GM19025 (cell line): Measurements from ENCODE around the gene SSTR3.
"Not testable (repeated sequence)": the region's sequence is repeated elsewhere in the genome, so short reads cannot be mapped to it uniquely, and the experiment has no call there.

ENCODE experiments used
- ATAC-seq: cut with Tn5 transposase; IDR thresholded peaks from one replicate; pipeline ENCODE4 v1.9.1; 2021; ENCODE audit warnings: mild to moderate bottlenecking, low read depth, moderate library complexity; ENCODE audit not compliant: unreplicated experiment

The SSTR3 gene

GRCh38 chr22:37213218-37213855 is 1.1 kb upstream of the SSTR3 start:
- ATAC-seq = no peak

- no peak for ATAC-seq
Measured at GRCh38 chr22:37211866-37212173, 457 bp downstream of the SSTR3 start.

- no peak for ATAC-seq
Measured at GRCh38 chr22:37211075-37211865, 1.0 kb downstream of the SSTR3 start.

- ATAC-seq = no peak
Measured at GRCh38 chr22:37210041-37210803, 2.1 kb downstream of the SSTR3 start.

GRCh38 chr22:37209140-37209845 is 3.0 kb downstream of the SSTR3 start:
- no peak for ATAC-seq

GRCh38 chr22:37208401-37209139 is 3.7 kb downstream of the SSTR3 start:
- no peak for ATAC-seq

GRCh38 chr22:37207981-37208380 is 4.3 kb downstream of the SSTR3 start:
- no peak for ATAC-seq

GRCh38 chr22:37206841-37207821 is 5.1 kb downstream of the SSTR3 start:
- no peak for ATAC-seq

GRCh38 chr22:37206118-37206840 is 6.0 kb downstream of the SSTR3 start:
- ATAC-seq = no peak

GRCh38 chr22:37205046-37205445 is 7.2 kb downstream of the SSTR3 start:
- no peak for ATAC-seq

GRCh38 chr22:37204045-37204655 is 8.1 kb downstream of the SSTR3 start:
- ATAC-seq = no peak

- ATAC-seq = no peak
Measured at GRCh38 chr22:37203354-37204044, 8.8 kb downstream of the SSTR3 start.

- no peak for ATAC-seq
Measured at GRCh38 chr22:37202716-37203115, 9.6 kb downstream of the SSTR3 start.

GRCh38 chr22:37202001-37202555 is 10.2 kb downstream of the SSTR3 start:
- no peak for ATAC-seq

GRCh38 chr22:37201443-37201820 is 10.8 kb downstream of the SSTR3 start:
- ATAC-seq = not testable (repeated sequence)

GRCh38 chr22:37199760-37200108 is 12.5 kb downstream of the SSTR3 start:
- ATAC-seq = no peak

GRCh38 chr22:37199103-37199759 is 13.0 kb downstream of the SSTR3 start:
- ATAC-seq = peak; percentile 97
